K562 (cell line): ENCODE measurements around the gene IGSF21. TPM values are rescaled to one million over a fixed set of nuclear protein-coding genes. Genes with fewer than 3 reads are reported as not detected.

Source experiments
- ATAC-seq: fragments of 200-7000 bp; cut with Tn5 transposase; 3 replicates; pipeline ENCODE4 v1.9.1; 2020; ENCODE audit warnings: moderate library complexity
- BruUV-seq: library from RNA; stranded (reverse); fragments of 400-500 nt; replicated peaks from 2 replicates; lab custom pipeline; 2021; lab: Mats Ljungman, UMichigan
- CTCF ChIA-PET: fragments of 300-600 bp; formaldehyde crosslinking; extraction: SDS; loops from one replicate; lab custom pipeline; 2021; ENCODE audit warnings: low intra/inter-chr PET ratio; lab: Yijun Ruan, JAX
- POLR2A ChIA-PET: fragments of 300-600, 350-650 bp; sonication (Branson Sonifier 250); formaldehyde crosslinking; extraction: SDS; loops from one replicate; lab custom pipeline; 2021; ENCODE audit warnings: antibody characterized with exemption, inconsistent platforms; lab: Yijun Ruan, JAX
- DNase-seq, 4 experiments: peaks; one replicate each; pipeline versions ENCODE4 v3.0.0 to v3.0.0-alpha.2; 2011 to 2018; ENCODE audit warnings: low spot score in 3 of 4, mixed read lengths in 3 of 4; ENCODE audit errors: extremely low read depth in 1 of 4
- FAIRE-seq: peaks from 2 replicates; lab custom pipeline; 2011; peaks lifted over from hg19 to GRCh38; lab: Jason Lieb, UNC
- H2AFZ ChIP-seq: 2 replicates; pipeline ENCODE4 v1.6.0; 2011; ENCODE audit warnings: low read depth, low read length, control low read depth, inconsistent platforms
- H3K27ac ChIP-seq: fragments of 200-600 bp; 3 replicates; pipeline ENCODE4 v1.8.0; 2011; ENCODE audit warnings: low read depth, mild to moderate bottlenecking, control low read depth, inconsistent platforms, low read length, moderate library complexity, mixed read lengths; ENCODE audit errors: extremely low read depth
- H3K27me3 ChIP-seq, 2 experiments: fragments of 300-600 bp in 1 of 2; 2 replicates in 1 of 2; 3 replicates in 1 of 2; pipeline versions ENCODE4 v1.6.0 to v1.8.0; 2011; ENCODE audit warnings: inconsistent platforms in 2 of 2, low read length in 2 of 2, mild to moderate bottlenecking in 1 of 2, mixed read lengths in 1 of 2, moderate library complexity in 1 of 2; ENCODE audit not compliant: control insufficient read depth in 2 of 2, insufficient read depth in 2 of 2
- H3K36me3 ChIP-seq: fragments of 300-600 bp; 3 replicates; pipeline ENCODE4 v1.8.0; 2011; ENCODE audit warnings: mild to moderate bottlenecking, low read length, inconsistent platforms; ENCODE audit not compliant: control insufficient read depth, insufficient read depth
- H3K4me1 ChIP-seq, 2 experiments: fragments of 200-600 bp in 1 of 2; replicated peaks in 1 of 2; 2 replicates in 1 of 2; 3 replicates in 1 of 2; pipeline versions ENCODE4 v1.5.1 to v1.8.0; 2011; ENCODE audit warnings: inconsistent platforms in 2 of 2, low read length in 2 of 2, mild to moderate bottlenecking in 1 of 2, mixed read lengths in 1 of 2, moderate library complexity in 1 of 2; ENCODE audit not compliant: control insufficient read depth in 2 of 2, insufficient read depth in 2 of 2
- H3K4me2 ChIP-seq: 2 replicates; pipeline ENCODE4 v1.6.1; 2011; ENCODE audit warnings: low read length, control low read depth, inconsistent platforms, mixed read lengths; ENCODE audit not compliant: insufficient read depth
- H3K4me3 ChIP-seq: fragments of 200-600 bp; sonication (generic), shearing (Covaris generic); 2 replicates; pipeline ENCODE4 v1.5.1; 2016; ENCODE audit warnings: control low read depth, inconsistent platforms
- H3K79me2 ChIP-seq: fragments of 200-600 bp; 3 replicates; pipeline ENCODE4 v1.8.0; 2011; ENCODE audit warnings: low read length, inconsistent platforms; ENCODE audit not compliant: control insufficient read depth, insufficient read depth
- H3K9ac ChIP-seq, 2 experiments: 2 replicates each; pipeline versions ENCODE4 v1.6.0 to v1.6.1; 2011; ENCODE audit warnings: low read depth in 2 of 2, low read length in 2 of 2, control low read depth in 1 of 2, inconsistent platforms in 1 of 2, mild to moderate bottlenecking in 1 of 2, mixed read lengths in 1 of 2; ENCODE audit not compliant: insufficient read depth in 1 of 2
- H3K9me1 ChIP-seq: one replicate; pipeline ENCODE4 v1.6.0; 2011; ENCODE audit warnings: inconsistent platforms, mild to moderate bottlenecking, low read length, moderate library complexity; ENCODE audit not compliant: control insufficient read depth, insufficient read depth
- H3K9me3 ChIP-seq: replicated peaks from 2 replicates; pipeline ENCODE4 v1.5.1; 2011; ENCODE audit warnings: low read depth, low read length, inconsistent platforms; ENCODE audit not compliant: control insufficient read depth, insufficient read depth
- H4K20me1 ChIP-seq: replicated peaks from 2 replicates; pipeline ENCODE4 v1.6.1; 2011; ENCODE audit warnings: low read length, inconsistent platforms, mixed read lengths; ENCODE audit not compliant: control insufficient read depth, insufficient read depth
- EZH2 ChIP-seq: IDR thresholded peaks from 2 replicates; pipeline ENCODE4 v1.6.1; 2012; ENCODE audit warnings: low read depth, mild to moderate bottlenecking, inconsistent platforms, low read length, borderline replicate concordance
- FOS ChIP-seq: IDR thresholded peaks from 3 replicates; pipeline ENCODE4 v1.6.1; 2011; ENCODE audit not compliant: insufficient read length; ENCODE audit errors: extremely low read depth
- HIVEP1 ChIP-seq: fragments of 250-450 bp; sonication (Bioruptor Pico); IDR thresholded peaks from 2 replicates; pipeline ENCODE4 v1.4.0; 2020; ENCODE audit warnings: mild to moderate bottlenecking
- HLTF ChIP-seq: fragments of 450-650 bp; IDR thresholded peaks from 2 replicates; pipeline ENCODE4 v1.6.1; 2016
- HOXB6 ChIP-seq: fragments of 250-450 bp; sonication (Bioruptor Pico); IDR thresholded peaks from 2 replicates; pipeline ENCODE4 v1.5.1; 2022; ENCODE audit warnings: mild to moderate bottlenecking, borderline replicate concordance
- MCM7 ChIP-seq, 2 experiments: fragments of 450-650 bp; IDR thresholded peaks; 2 replicates each; pipeline ENCODE4 v1.6.1; 2016 to 2018
- NR2C1 ChIP-seq, 2 experiments: fragments of 450-650 bp; IDR thresholded peaks; 2 replicates each; pipeline ENCODE4 v1.6.1; 2017; ENCODE audit warnings: mild to moderate bottlenecking in 2 of 2, antibody characterized with exemption in 1 of 2, inconsistent platforms in 1 of 2, missing compliant biosample characterization in 1 of 2, missing genetic modification characterization in 1 of 2
- RBM14 ChIP-seq: fragments of 200-400 bp; formaldehyde crosslinking; IDR thresholded peaks from 2 replicates; pipeline ENCODE4 v1.6.1; 2018; ENCODE audit warnings: low read depth, mild to moderate bottlenecking, low read length, moderate library complexity, borderline replicate concordance; ENCODE audit not compliant: insufficient read depth
- RCOR1 ChIP-seq, 2 experiments: IDR thresholded peaks; 2 replicates each; pipeline ENCODE4 v1.6.1; 2012; ENCODE audit warnings: low read depth in 2 of 2, low read length in 2 of 2, borderline replicate concordance in 1 of 2, improper control_type of control experiment in 1 of 2
- SETDB1 ChIP-seq: IDR thresholded peaks from one replicate; pipeline ENCODE4 v1.6.1; 2012; ENCODE audit warnings: low read length, control low read depth, inconsistent platforms
- ZC3H8 ChIP-seq: fragments of 450-650 bp; IDR thresholded peaks from 2 replicates; pipeline ENCODE4 v1.6.1; 2017
- ZNF316 ChIP-seq: fragments of 450-650 bp; IDR thresholded peaks from 2 replicates; pipeline ENCODE4 v1.6.1; 2016
- WGBS: fragments of 100-300 bp; shearing (Covaris generic); methylation state at CpG from one replicate; pipeline ENCODE4 v1.1.6; 2016; ENCODE audit warnings: low coverage, mixed read lengths; ENCODE audit not compliant: insufficient coverage; ENCODE audit errors: missing lambda C conversion rate; 5-methylcytosine and 5-hydroxymethylcytosine counted together
- in situ Hi-C: fragments of 300-500 bp; cut with MboI; formaldehyde crosslinking; loops from 4 replicates; pipeline ENCODE4 v1.15.0; 2018; ENCODE audit warnings: inconsistent platforms, mixed read lengths
- intact Hi-C: fragments of 100-400 bp; cut with micrococcal nuclease; formaldehyde crosslinking; loops from 2 replicates; pipeline ENCODE4 v1.14.2; 2022
- polyA plus RNA-seq, 8 experiments: library from polyadenylated mRNA; depleted of rRNA in 4 of 8; stranded (reverse) in 5 of 8; unstranded in 3 of 8; fragments of >200 nt; fragmentation: Nextera tagmentation in 2 of 8; fragmentation: Illumina TruSeq in 1 of 8; extraction: Ambion mirVana in 2 of 8; extraction: Trizol in 1 of 8; gene quantifications; 2 replicates each; pipeline versions ENCODE4 v1.2.1 to v1.2.3, GENCODE V29; 2011 to 2014; ENCODE audit warnings: inconsistent platforms in 1 of 8, missing spikeins in 1 of 8
- total RNA-seq, 7 experiments: library from RNA; depleted of rRNA in 6 of 7; stranded (reverse); fragments of >200 nt in 6 of 7; fragmentation: Illumina TruSeq in 2 of 7; extraction: Trizol in 2 of 7; gene quantifications; 2 replicates each; pipeline versions ENCODE4 v1.2.1 to v1.2.3, GENCODE V29; 2011 to 2021; ENCODE audit warnings: low replicate concordance in 1 of 7
- TF ChIP-seq, protein P1 (sequence below), 2 experiments: IDR thresholded peaks in 1 of 2; conservative IDR thresholded peaks in 1 of 2; 2 replicates each; pipeline ENCODE4 v1.6.1; 2016; ENCODE audit warnings: low read depth in 2 of 2, mild to moderate bottlenecking in 1 of 2, missing compliant biosample characterization in 1 of 2, missing genetic modification characterization in 1 of 2, moderate library complexity in 1 of 2
- TF ChIP-seq, protein P2 (sequence below): fragments of 450-650 bp; IDR thresholded peaks from 2 replicates; pipeline ENCODE4 v1.6.1; 2018; ENCODE audit warnings: mild to moderate bottlenecking, low read depth; ENCODE audit not compliant: partially characterized antibody
- TF ChIP-seq, protein P3 (sequence below), 2 experiments: fragments of 450-650 bp in 1 of 2; IDR thresholded peaks; 2 replicates each; pipeline ENCODE4 v1.6.1; 2011 to 2017; ENCODE audit warnings: low read depth in 2 of 2, antibody characterized with exemption in 1 of 2, borderline replicate concordance in 1 of 2, low read length in 1 of 2, mild to moderate bottlenecking in 1 of 2, mixed read lengths in 1 of 2; ENCODE audit not compliant: control insufficient read depth in 1 of 2

IGSF21 gene
- total and polyA plus RNA-seq, 9 of the 15 experiments (the other 6 are each of a cell fraction or from before 2014, with no cell fraction given): not detected

DNA sequence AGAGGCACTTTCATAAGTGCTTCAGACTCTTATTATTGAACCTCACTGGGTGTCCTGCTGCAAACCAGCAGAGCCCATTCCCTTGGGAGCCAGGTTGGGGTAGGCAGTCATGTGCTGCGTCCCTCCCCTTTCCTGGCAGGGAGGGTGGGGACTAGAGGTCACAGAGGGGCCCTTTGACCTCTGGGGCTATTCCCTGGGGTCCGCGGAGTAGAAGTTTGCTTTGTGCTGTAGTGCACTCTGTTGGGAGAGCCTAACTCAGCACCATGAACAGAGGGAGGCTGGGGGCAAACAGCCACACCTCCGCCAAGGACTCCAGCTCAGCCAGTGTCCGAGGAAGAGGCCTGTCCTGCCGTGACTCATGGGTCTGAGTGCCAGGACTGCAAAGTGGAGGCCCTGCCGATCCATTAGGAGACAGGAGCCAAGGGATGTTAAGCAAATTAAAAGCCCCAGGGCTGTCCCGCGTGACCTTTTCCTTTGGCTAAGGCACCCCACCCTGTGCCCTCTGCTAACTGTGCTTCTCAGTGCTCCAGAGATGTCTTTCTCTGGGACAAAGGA lies 3.0 kb upstream of the IGSF21 start:
- Histone ChIP-seq H3K4me1 (peaks cover 0 to 4% of the 10 kb centered on the region in 2 experiments; a peak in 1 of 5 replicates), H3K27ac (no peak overlapping the region), H3K4me3 (no peak overlapping the region), H3K9me1 (no peaks in the 10 kb centered on the region), H3K36me3 (no peaks in the 10 kb centered on the region), H4K20me1 (0 out of 2 replicates have a peak, but pooled peaks cover 5% of the 10 kb centered on the region), H3K9me3 (no peaks in the 10 kb centered on the region), H3K79me2 (no peaks in the 10 kb centered on the region), H3K9ac (no peak overlapping the region), H3K4me2 (no peak overlapping the region), H2AFZ (no peak overlapping the region), H3K27me3 (peaks cover 0 to 13% of the 10 kb centered on the region in 2 experiments; a peak in 2 of 5 replicates)
- ATAC-seq (no peak), FAIRE-seq (no peak), DNase-seq (no peak)
- ChIA-PET POLR2A (no interaction called here), CTCF (no interaction called here)
- WGBS: under 1% methylated on average over 9 of the region's 9 CpGs
- no TSS peak for BruUV-seq
- intact Hi-C loops (loop anchor here (10.0 kb wide), 2 partner anchors 120 to 440 kb away; no protein-coding TSS in a partner anchor), in situ Hi-C loops (loop anchor here (10.0 kb wide), 1 partner anchor 180 kb away; no protein-coding TSS in a partner anchor)
- TF ChIP-seq MCM7 (IDR thresholded peaks at IDR 0.05) (no peak), HOXB6 (CRISPR knock-in tag) (no peak), RCOR1 (IDR thresholded peaks at IDR 0.05; ENCODE audit: borderline replicate concordance in 1 of 2, low read depth in 2 of 2, low read length in 2 of 2) (no peak), ZC3H8 (no peak), ZNF316 (no peak), SETDB1 (no peak), HIVEP1 (CRISPR knock-in tag) (no peak), HLTF (no peak), NR2C1 (IDR thresholded peaks at IDR 0.05) (no peak), NR2C1 (tag; IDR thresholded peaks at IDR 0.05) (no peak), EZH2 (no peak), FOS (no peak), RBM14 (no peak)
- TF ChIP-seq, protein P1, sequence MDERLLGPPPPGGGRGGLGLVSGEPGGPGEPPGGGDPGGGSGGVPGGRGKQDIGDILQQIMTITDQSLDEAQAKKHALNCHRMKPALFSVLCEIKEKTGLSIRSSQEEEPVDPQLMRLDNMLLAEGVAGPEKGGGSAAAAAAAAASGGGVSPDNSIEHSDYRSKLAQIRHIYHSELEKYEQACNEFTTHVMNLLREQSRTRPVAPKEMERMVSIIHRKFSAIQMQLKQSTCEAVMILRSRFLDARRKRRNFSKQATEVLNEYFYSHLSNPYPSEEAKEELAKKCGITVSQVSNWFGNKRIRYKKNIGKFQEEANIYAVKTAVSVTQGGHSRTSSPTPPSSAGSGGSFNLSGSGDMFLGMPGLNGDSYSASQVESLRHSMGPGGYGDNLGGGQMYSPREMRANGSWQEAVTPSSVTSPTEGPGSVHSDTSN (CRISPR knock-in tag; IDR thresholded peaks at IDR 0.05; ENCODE audit: low read depth): no peak
- TF ChIP-seq, protein P1 (tag; conservative IDR thresholded peaks at IDR 0.05; ENCODE audit: low read depth): no peak
- TF ChIP-seq, protein P2, sequence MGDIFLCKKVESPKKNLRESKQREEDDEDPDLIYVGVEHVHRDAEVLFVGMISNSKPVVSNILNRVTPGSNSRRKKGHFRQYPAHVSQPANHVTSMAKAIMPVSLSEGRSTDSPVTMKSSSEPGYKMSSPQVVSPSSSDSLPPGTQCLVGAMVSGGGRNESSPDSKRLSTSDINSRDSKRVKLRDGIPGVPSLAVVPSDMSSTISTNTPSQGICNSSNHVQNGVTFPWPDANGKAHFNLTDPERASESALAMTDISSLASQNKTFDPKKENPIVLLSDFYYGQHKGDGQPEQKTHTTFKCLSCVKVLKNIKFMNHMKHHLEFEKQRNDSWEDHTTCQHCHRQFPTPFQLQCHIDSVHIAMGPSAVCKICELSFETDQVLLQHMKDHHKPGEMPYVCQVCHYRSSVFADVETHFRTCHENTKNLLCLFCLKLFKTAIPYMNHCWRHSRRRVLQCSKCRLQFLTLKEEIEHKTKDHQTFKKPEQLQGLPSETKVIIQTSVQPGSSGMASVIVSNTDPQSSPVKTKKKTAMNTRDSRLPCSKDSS: no peak
- TF ChIP-seq, protein P3, sequence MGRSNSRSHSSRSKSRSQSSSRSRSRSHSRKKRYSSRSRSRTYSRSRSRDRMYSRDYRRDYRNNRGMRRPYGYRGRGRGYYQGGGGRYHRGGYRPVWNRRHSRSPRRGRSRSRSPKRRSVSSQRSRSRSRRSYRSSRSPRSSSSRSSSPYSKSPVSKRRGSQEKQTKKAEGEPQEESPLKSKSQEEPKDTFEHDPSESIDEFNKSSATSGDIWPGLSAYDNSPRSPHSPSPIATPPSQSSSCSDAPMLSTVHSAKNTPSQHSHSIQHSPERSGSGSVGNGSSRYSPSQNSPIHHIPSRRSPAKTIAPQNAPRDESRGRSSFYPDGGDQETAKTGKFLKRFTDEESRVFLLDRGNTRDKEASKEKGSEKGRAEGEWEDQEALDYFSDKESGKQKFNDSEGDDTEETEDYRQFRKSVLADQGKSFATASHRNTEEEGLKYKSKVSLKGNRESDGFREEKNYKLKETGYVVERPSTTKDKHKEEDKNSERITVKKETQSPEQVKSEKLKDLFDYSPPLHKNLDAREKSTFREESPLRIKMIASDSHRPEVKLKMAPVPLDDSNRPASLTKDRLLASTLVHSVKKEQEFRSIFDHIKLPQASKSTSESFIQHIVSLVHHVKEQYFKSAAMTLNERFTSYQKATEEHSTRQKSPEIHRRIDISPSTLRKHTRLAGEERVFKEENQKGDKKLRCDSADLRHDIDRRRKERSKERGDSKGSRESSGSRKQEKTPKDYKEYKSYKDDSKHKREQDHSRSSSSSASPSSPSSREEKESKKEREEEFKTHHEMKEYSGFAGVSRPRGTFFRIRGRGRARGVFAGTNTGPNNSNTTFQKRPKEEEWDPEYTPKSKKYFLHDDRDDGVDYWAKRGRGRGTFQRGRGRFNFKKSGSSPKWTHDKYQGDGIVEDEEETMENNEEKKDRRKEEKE (IDR thresholded peaks at IDR 0.05; ENCODE audit: borderline replicate concordance in 1 of 2, control insufficient read depth in 1 of 2, low read depth in 2 of 2, low read length in 1 of 2): no peak
